RPMI7951 (cell line): ENCODE measurements around the gene BTN2A1. TPM values are rescaled to one million over a fixed set of nuclear protein-coding genes. Genes with fewer than 3 reads are reported as not detected.
"Not testable (repeated sequence)": the region's sequence is repeated elsewhere in the genome, so short reads cannot be mapped to it uniquely, and the experiment has no call there.

Experiments used
- DNase-seq: peaks from one replicate; pipeline ENCODE4 v3.0.0-alpha.2; 2012; ENCODE audit warnings: low read depth
- total RNA-seq: library from RNA; depleted of rRNA; stranded (reverse); fragments of >200 nt; shearing (Covaris generic); gene quantifications from 2 replicates; pipeline ENCODE4 v1.2.3, GENCODE V29; 2014; rRNA removed

The BTN2A1 gene
- total RNA-seq, result 12.3 and 15.0 TPM in 2 replicates

DNA sequence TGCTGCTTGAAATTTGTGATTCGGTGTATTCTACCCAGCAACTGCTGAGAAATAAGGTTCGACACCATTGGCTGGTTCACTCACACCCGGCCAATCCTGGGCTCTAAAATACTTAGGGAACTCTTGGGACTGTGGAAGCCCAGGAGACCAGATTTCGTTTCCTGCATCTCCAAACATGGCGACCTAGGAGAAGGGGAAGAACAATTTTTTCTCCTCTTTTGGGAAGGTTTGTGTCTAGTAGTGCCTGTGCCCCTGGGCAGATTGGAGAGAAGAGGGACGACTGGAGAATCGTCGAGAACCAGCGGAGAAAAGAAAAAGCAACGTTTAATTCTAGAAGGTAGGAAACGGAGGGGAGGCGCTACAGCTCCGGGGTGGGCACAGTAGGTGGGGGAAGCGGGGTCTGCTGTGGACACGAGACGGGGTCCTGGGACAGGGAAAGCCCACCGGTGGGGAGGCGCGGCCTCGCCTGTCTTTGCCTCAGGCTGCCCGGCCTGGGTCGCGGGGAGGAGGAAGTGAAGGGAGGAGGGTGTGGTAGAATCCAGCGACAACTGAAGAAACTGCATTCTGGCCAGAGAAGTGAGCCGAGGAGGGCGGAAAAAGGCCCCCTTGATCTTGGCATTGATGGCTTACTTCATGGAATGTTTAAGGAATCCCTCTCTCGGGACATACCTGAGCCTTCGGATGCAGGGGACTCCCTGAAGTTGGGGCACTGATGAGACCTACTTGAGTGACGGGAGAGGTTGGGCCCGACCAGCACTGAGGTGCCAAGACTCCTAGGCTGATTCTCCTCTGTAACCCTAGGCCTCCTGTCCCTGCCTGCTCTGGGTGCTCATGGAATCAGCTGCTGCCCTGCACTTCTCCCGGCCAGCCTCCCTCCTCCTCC is at the start of gene BTN2A1:
TSS of gene BTN2A1 (plus strand) at position 150 of the 883 bp plus-strand sequence. CDS start at position 832, 682 bp downstream.
- DNase-seq, result peak; percentile 92

GRCh38 chr6:26408828-26409730 is 48.7 kb upstream of the BTN2A1 start:
- DNase-seq, result no peak

GRCh38 chr6:26411751-26412150 is 46.0 kb upstream of the BTN2A1 start:
- no peak for DNase-seq

DNA sequence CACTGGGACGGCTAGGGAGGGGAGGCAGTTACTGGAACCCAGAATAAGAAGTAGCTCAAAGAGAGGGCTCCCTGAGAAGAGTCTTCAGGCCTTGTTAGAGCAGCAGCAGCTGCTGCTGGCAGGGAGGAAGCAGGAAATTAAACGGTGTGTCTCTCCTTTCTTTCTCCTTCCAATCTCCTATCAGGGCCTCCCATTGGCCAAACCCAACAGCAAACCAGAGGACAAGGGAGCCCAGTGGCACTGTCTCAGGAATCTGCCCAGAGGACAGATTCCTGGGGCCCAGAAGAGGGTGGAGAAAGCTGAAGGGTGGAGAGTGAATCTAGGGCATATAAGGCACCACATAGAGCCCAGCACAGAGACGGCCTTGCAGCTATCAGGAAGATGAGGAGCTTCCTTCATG is 45.5 kb upstream of the BTN2A1 start:
- DNase-seq, result no peak

DNA sequence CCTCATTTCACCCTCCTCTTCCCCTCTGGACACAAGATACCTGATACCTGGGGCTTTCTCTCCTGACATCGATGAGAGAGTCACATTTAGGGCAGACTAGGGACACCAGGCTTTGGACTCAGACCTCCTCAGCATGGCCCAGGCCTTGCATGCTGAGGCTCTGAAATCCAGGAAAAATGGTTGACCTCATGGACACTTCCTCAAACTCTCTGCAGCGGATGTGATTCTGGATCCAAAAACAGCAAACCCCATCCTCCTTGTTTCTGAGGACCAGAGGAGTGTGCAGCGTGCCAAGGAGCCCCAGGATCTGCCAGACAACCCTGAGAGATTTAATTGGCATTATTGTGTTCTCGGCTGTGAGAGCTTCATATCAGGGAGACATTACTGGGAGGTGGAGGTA is 44.8 kb upstream of the BTN2A1 start:
- no peak for DNase-seq

- no peak for DNase-seq
Measured at GRCh38 chr6:26414281-26414680, 43.5 kb upstream of the BTN2A1 start.

- no peak for DNase-seq
Measured at GRCh38 chr6:26415036-26415614, 42.6 kb upstream of the BTN2A1 start.

DNA sequence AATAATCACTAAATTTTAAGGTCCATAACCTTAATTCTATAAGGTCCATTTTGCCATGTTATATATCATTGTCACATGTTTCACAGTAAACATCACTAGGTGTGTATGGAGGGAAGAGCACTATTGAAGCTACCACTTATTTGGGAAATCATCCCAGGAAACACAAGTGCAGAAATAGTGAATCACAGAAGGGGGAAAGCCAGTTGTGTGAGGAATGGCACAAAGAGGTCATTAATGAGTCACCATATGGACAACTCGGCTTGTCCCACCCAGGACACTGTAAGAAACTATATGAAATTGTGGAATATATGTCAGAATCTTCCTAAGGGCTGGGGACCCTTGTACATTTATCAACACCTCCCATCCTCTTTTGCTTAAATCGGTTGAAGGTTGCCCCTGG is 42.0 kb upstream of the BTN2A1 start:
- DNase-seq, result peak; percentile 29

- no peak for DNase-seq
Measured at GRCh38 chr6:26416288-26416687, 41.5 kb upstream of the BTN2A1 start.

DNA sequence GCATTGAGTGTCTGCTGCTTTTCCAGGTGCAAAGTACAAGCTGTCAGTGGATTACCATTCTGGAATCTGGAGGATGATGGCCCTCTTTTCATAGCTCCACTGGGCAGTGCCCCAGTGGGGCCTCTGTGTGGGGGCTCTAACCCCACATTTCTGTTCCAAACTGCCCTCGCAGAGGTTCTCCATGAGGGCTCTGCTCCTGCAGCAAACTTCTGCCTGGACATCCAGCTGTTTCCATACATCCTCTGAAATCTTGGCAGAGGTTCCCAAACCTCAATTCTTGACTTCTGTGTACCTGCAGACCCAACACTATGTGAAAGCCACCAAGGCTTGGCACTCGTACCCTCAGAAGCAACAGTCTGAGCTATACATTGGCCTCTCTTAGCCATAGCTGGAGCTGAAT is 39.7 kb upstream of the BTN2A1 start:
- not testable (repeated sequence) for DNase-seq

GRCh38 chr6:26418795-26419194 is 39.0 kb upstream of the BTN2A1 start:
- not testable (repeated sequence) for DNase-seq

GRCh38 chr6:26420688-26421171 is 37.0 kb upstream of the BTN2A1 start:
- peak; percentile 70 for DNase-seq

- DNase-seq, result peak; percentile 92
Measured at GRCh38 chr6:26421259-26422144, 36.3 kb upstream of the BTN2A1 start.

DNA sequence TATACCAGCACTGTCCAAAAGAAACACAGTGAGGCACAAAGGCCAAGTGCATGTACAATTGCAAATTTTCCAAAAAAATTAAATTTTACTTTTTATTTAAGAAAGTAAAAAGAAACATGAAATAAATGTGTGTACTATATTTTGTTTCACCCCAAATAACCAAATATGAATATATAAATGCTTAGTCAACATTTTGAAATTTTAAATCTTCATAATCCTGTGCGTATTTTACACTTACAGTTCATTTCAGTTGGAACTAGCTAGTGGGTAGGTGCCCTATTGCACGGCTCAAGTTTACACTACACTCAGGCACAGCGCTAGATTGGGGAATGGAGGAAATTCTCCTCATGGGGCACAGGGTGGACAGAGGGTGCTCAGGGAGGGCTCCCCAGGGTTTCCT is 35.4 kb upstream of the BTN2A1 start:
- DNase-seq, result no peak

- DNase-seq, result no peak
Measured at GRCh38 chr6:26426691-26427450, 30.9 kb upstream of the BTN2A1 start.

DNA sequence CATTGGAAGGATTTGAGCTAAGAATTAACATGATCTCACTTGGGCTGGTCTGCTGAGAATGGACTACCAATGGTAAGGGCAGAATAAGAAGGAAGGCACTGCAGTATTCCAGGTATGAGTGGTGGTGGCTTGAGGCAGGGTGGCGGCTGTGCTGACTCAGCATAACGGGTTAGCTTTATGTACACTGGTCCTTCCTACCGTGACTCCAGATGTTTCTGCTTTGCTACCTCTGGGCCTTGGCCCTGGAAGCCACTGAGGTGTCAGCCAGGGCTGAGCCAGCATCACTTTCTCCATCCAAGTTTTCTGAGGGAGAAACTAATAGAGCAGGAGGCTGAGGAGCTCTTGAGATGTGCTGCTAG is 30.3 kb upstream of the BTN2A1 start:
- DNase-seq, result no peak

GRCh38 chr6:26428206-26428605 is 29.5 kb upstream of the BTN2A1 start:
- no peak for DNase-seq

DNA sequence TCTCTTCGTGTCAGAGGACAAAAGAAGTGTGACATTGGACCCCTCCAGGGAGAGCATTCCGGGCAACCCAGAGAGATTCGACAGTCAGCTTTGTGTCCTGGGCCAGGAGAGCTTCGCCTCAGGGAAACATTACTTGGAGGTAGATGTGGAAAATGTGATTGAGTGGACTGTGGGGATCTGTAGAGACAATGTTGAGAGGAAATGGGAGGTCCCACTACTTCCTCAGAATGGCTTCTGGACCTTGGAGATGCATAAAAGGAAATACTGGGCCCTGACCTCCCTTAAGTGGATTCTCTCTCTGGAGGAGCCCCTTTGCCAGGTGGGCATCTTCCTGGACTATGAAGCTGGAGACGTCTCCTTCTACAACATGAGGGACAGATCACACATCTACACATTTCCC is 27.0 kb upstream of the BTN2A1 start:
- no peak for DNase-seq

- no peak for DNase-seq
Measured at GRCh38 chr6:26431258-26432172, 26.2 kb upstream of the BTN2A1 start.
